IgD-negative memory B cell (primary cell): ENCODE measurements around the gene PKP2. TPM values are rescaled to one million over a fixed set of nuclear protein-coding genes. Genes with fewer than 3 reads are reported as not detected.
"Not testable (repeated sequence)": the region's sequence is repeated elsewhere in the genome, so short reads cannot be mapped to it uniquely, and the experiment has no call there.

ENCODE experiments used
- H3K27ac Mint-ChIP-seq, 3 donors: one replicate each; pipeline ENCODE4 v1.8.0; 2020 to 2022; ENCODE audit warnings: mild to moderate bottlenecking in 3 of 3, mixed read lengths in 3 of 3, moderate library complexity in 1 of 3
- H3K27me3 Mint-ChIP-seq: one replicate; pipeline ENCODE4 v1.8.0; 2021; ENCODE audit warnings: mixed read lengths
- H3K36me3 Mint-ChIP-seq: one replicate; pipeline ENCODE4 v1.8.0; 2020; ENCODE audit warnings: mild to moderate bottlenecking, mixed read lengths
- H3K4me1 Mint-ChIP-seq, 3 donors: one replicate each; pipeline ENCODE4 v1.8.0; 2020 to 2022; ENCODE audit warnings: mixed read lengths in 3 of 3, mild to moderate bottlenecking in 1 of 3
- H3K4me3 Mint-ChIP-seq, 4 donors: one replicate each; pipeline ENCODE4 v1.8.0; 2020 to 2022; ENCODE audit warnings: mild to moderate bottlenecking in 4 of 4, mixed read lengths in 4 of 4, moderate library complexity in 3 of 4
- H3K9me3 Mint-ChIP-seq, 3 donors: one replicate each; pipeline ENCODE4 v1.8.0; 2020 to 2021; ENCODE audit warnings: mixed read lengths in 3 of 3, mild to moderate bottlenecking in 1 of 3
- polyA plus RNA-seq: library from polyadenylated mRNA; unstranded; fragments of 300-500 nt; fragmentation: Illumina TruSeq; gene quantifications from one replicate; pipeline ENCODE4 v1.2.3, GENCODE V29; 2021

Gene PKP2
- polyA plus RNA-seq, 1 donor from 2014 or later = 0.43 TPM

DNA sequence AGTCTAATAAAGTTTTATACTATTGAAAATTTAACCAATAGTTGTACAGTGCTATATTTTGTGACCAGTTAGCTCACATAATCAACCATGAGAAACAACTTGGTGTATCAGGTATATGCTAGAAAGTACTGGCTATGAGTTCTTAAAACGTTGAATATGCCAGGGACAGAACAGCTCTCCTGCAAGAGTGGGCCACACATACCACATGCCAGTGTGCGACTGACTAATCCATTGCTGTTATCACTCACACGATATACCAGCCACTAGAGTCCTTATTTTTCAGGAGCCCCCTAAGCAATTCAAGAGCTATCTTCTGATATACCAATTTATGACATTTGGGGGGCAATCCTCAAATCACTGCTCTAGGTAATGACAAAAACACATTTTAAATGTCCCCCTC is 9.5 kb downstream of the PKP2 start:
- Mint-ChIP-seq H3K27me3 (peaks cover 4% of the 10 kb centered on the region), H3K27ac (no peak overlapping the region), H3K9me3 (no peaks in the 10 kb centered on the region), H3K36me3 (no peaks in the 10 kb centered on the region), H3K4me1 (no peaks in the 10 kb centered on the region), H3K4me3 (no peak overlapping the region)

DNA sequence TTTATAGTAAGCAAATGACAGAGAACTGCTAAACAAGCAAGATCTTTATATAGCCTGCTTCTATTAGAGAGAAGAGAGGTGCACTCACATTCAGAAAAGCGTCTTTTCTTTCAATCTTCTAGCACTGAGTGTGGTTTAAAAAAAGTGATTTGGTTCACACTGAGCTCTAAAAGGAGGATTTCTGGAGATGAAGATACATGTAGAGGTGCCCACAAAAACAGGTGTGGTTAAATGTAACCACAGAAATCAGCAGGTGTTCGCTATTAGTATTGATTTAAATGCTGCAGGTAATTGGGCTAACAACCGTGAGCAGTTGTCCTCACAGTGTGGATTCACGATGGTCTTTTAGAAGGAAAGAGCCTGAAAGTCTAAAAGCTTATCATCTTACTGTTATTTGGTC is 10.7 kb downstream of the PKP2 start:
- peaks cover 2% of the 10 kb centered on the region for H3K27me3 Mint-ChIP-seq
- no peak overlapping the region for H3K4me3 Mint-ChIP-seq
- H3K27ac Mint-ChIP-seq = no peak overlapping the region
- no peaks in the 10 kb centered on the region for H3K9me3 Mint-ChIP-seq
- H3K4me1 Mint-ChIP-seq = no peaks in the 10 kb centered on the region
- no peaks in the 10 kb centered on the region for H3K36me3 Mint-ChIP-seq

DNA sequence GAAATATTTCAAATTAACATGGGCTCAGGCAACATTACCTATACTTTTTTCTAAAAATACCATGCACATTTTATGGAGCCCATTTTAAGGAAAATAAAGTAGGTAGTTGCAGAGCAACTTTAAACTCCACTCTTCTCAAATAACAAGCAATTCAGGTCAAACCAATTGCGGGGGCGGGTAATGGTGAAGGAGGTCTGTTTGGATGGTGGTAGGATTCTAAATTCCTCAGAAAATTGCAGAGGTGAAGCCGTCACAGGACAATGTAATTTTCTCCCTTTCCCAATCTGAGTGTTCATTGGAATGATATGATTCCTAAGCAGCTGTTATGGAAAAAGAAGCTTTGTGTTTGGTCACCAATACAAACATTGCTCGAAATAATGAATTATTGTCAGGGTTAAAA is 11.6 kb downstream of the PKP2 start:
- Mint-ChIP-seq H3K9me3 (no peaks in the 10 kb centered on the region), H3K4me1 (no peaks in the 10 kb centered on the region), H3K36me3 (no peaks in the 10 kb centered on the region), H3K27me3 (peaks cover 2% of the 10 kb centered on the region), H3K4me3 (no peak overlapping the region), H3K27ac (no peak overlapping the region)

- H3K4me3 Mint-ChIP-seq = no peak overlapping the region
These were observed 14.9 kb downstream of the PKP2 start for GRCh38 chr12:32881702-32882101.

GRCh38 chr12:32881107-32881506 is 15.5 kb downstream of the PKP2 start:
- Mint-ChIP-seq H3K36me3 (no peaks in the 10 kb centered on the region), H3K27ac (no peak overlapping the region), H3K9me3 (peaks cover 0 to under 1% (median 0%) of the 10 kb centered on the region in 3 donors), H3K4me1 (no peaks in the 10 kb centered on the region), H3K27me3 (peaks cover 6% of the 10 kb centered on the region), H3K4me3 (no peak overlapping the region)

More at GRCh38 chr12:32881702-32882101, 14.9 kb downstream of the PKP2 start:
- H3K36me3 Mint-ChIP-seq = no peaks in the 10 kb centered on the region
- H3K4me1 Mint-ChIP-seq = no peaks in the 10 kb centered on the region
- H3K27ac Mint-ChIP-seq = no peak overlapping the region
- H3K9me3 Mint-ChIP-seq = no peaks in the 10 kb centered on the region
- peaks cover 4% of the 10 kb centered on the region for H3K27me3 Mint-ChIP-seq

DNA sequence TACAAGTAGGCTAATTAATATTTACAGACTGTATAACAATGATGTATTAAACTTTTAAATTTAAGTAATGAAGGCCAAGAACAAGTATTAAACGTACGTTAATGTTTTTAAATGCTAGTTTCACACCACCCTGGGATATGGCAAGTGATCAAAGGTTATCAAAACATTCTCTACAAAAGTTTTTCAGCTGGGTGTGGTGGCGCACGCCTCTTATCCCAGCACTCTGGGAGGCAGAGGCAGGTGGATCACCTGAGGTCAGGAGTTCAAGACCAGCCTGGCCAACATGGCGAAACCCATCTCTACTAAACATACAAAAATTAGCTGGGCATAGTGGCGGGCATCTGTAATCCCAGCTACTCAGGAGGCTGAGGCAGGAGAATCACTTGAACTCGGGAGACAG is 17.5 kb downstream of the PKP2 start:
- H3K9me3 Mint-ChIP-seq, H3K4me3 Mint-ChIP-seq, H3K27ac Mint-ChIP-seq, H3K4me1 Mint-ChIP-seq, H3K36me3 Mint-ChIP-seq, H3K27me3 Mint-ChIP-seq: not testable (repeated sequence)

DNA sequence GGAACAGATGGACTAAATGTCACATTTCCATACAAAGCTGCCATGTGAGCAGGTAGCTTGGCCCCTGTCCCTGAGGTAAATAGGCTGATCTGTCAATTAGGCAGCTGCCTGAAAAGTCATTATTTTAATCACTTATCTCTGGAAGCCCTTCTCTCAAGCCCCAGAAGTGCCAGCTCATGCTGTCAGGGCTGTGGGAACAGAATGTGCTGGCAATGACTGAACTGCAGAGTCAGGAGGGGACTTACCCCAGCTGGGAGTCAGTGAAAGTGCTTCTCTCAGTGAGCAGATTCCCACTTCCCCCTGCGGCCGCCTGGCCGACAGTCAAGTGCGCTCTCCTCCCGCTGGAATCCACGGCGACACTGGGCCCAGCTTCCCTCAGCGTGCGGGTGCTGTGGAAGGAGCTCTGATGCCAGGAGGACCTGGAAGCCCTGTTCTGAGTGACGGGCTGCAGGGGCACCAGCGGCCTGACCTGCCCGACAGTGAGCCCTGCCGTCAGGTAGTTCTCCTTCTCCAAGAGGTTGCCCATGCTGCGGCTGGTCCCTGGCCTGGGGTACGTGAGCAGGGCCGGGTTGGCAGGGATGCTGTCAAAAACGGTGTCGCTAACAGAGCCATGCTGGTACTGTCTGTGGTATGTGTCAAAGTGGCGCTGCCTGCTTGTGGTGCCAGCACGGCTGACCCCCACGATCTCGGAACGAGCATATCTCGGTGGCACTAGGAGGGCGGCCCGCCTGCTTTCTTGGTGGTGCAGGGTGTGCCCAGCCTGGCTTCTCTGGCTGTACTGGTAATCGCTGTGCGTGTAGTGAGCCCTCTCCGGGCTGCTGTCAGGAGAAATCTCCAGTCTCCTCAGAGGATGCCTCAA is 18.7 kb downstream of the PKP2 start:
- Mint-ChIP-seq H3K9me3 (peaks cover 0 to 1% (median 0%) of the 10 kb centered on the region in 3 donors), H3K4me1 (no peaks in the 10 kb centered on the region), H3K4me3 (no peak overlapping the region), H3K27ac (no peak overlapping the region), H3K27me3 (peaks cover 6% of the 10 kb centered on the region), H3K36me3 (no peaks in the 10 kb centered on the region)

- H3K27ac Mint-ChIP-seq = no peak overlapping the region
- H3K36me3 Mint-ChIP-seq = no peaks in the 10 kb centered on the region
- H3K9me3 Mint-ChIP-seq = peaks cover 0 to 1% (median 0%) of the 10 kb centered on the region in 3 donors
- no peaks in the 10 kb centered on the region for H3K4me1 Mint-ChIP-seq
- peaks cover 7% of the 10 kb centered on the region for H3K27me3 Mint-ChIP-seq
- H3K4me3 Mint-ChIP-seq = no peak overlapping the region
These were observed 20.6 kb downstream of the PKP2 start for GRCh38 chr12:32876004-32876403.

DNA sequence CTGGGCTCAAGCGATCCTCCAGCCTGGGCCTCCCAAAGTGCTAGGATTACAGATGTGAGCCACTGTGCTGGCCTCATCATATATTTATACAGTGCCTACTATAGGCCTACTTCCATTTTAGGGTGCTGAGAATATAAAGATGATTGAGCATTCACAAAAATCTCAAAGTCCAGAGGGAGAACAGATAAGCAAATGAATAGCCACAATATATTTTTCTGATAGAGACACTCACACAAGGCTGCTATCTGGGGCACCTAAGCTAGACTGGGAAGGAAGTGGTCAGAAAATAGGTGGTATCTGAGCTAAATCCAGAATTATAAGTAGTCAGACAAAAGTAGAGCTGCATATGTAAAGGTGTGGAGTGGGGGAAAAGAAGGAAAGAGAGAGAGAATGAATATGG is 21.6 kb downstream of the PKP2 start:
- Mint-ChIP-seq H3K9me3 (peaks cover 0 to 1% (median 0%) of the 10 kb centered on the region in 3 donors), H3K27ac (no peak overlapping the region), H3K4me1 (no peaks in the 10 kb centered on the region), H3K4me3 (no peak overlapping the region), H3K27me3 (peaks cover 5% of the 10 kb centered on the region), H3K36me3 (no peaks in the 10 kb centered on the region)

DNA sequence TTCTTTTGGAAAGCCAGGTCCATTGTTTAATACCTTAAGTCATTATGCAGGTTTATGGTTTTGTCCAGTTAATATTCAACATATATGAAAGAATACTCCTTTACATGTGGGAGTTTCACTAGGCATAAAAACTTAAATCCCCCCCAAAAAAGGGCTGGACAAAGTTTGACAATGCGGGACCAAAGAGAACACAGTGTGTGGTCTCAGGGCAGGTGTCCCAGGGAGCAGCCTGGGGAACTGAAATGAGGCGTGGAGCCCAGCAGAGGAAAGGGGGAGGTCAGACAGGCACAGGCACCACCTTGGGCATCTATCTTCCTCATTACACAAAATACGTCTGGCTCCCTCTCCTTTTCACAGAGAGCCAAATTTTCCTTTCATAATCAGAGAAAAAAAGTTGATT is 22.5 kb downstream of the PKP2 start:
- H3K27ac Mint-ChIP-seq = no peak overlapping the region

GRCh38 chr12:32872416-32872815 is 24.2 kb downstream of the PKP2 start:
- H3K4me3 Mint-ChIP-seq, H3K4me1 Mint-ChIP-seq, H3K9me3 Mint-ChIP-seq, H3K36me3 Mint-ChIP-seq, H3K27ac Mint-ChIP-seq, H3K27me3 Mint-ChIP-seq: not testable (repeated sequence)

More for the DNA sequence above, 22.5 kb downstream of the PKP2 start:
- Mint-ChIP-seq H3K27me3 (peaks cover 5% of the 10 kb centered on the region), H3K9me3 (peaks cover 0 to 1% (median 0%) of the 10 kb centered on the region in 3 donors), H3K4me1 (no peaks in the 10 kb centered on the region), H3K4me3 (no peak overlapping the region), H3K36me3 (no peaks in the 10 kb centered on the region)

GRCh38 chr12:32870716-32871115 is 25.9 kb downstream of the PKP2 start:
- no peaks in the 10 kb centered on the region for H3K36me3 Mint-ChIP-seq
- no peaks in the 10 kb centered on the region for H3K4me1 Mint-ChIP-seq
- H3K9me3 Mint-ChIP-seq = peaks cover 0 to 2% (median 0%) of the 10 kb centered on the region in 3 donors
- H3K27me3 Mint-ChIP-seq = peaks cover 1% of the 10 kb centered on the region
- no peak overlapping the region for H3K27ac Mint-ChIP-seq
- H3K4me3 Mint-ChIP-seq = no peak overlapping the region

GRCh38 chr12:32868885-32869284 is 27.7 kb downstream of the PKP2 start:
- Mint-ChIP-seq H3K27ac (no peak overlapping the region), H3K36me3 (no peaks in the 10 kb centered on the region), H3K9me3 (peaks cover 0 to 2% (median 0%) of the 10 kb centered on the region in 3 donors), H3K27me3 (peaks cover 1% of the 10 kb centered on the region), H3K4me3 (no peak overlapping the region), H3K4me1 (no peaks in the 10 kb centered on the region)

DNA sequence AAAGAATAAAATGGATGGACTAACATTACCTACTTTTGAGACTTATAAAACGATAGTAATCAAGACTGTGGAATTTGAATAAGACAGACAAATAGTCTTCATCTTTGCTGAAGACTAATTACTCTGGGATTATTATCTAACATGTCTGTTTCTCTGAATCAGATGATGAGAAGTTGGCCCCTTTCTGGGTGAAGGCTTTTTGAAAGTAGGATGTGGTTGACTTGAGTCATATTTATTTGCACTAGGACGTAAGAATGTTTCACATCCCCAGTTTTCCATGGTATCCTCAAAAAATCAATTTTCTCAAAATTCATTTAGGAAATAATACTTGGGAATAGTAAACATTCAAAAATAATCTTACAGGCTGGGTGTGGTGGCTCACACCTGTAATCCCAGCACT is 31.8 kb downstream of the PKP2 start:
- Mint-ChIP-seq H3K27me3 (no peaks in the 10 kb centered on the region), H3K4me3 (peak overlapping the region in 1 of 4 donors; percentile 12), H3K36me3 (no peaks in the 10 kb centered on the region), H3K9me3 (peaks cover 0 to 2% (median 0%) of the 10 kb centered on the region in 3 donors), H3K27ac (no peak overlapping the region), H3K4me1 (no peaks in the 10 kb centered on the region)

GRCh38 chr12:32863128-32863527 is 33.4 kb downstream of the PKP2 start:
- no peak overlapping the region for H3K4me3 Mint-ChIP-seq
- H3K36me3 Mint-ChIP-seq = no peaks in the 10 kb centered on the region
- no peaks in the 10 kb centered on the region for H3K4me1 Mint-ChIP-seq
- H3K27ac Mint-ChIP-seq = no peak overlapping the region
- peaks cover 0 to 2% (median 0%) of the 10 kb centered on the region in 3 donors for H3K9me3 Mint-ChIP-seq
- H3K27me3 Mint-ChIP-seq = no peaks in the 10 kb centered on the region

- H3K4me1 Mint-ChIP-seq, H3K27me3 Mint-ChIP-seq, H3K36me3 Mint-ChIP-seq, H3K27ac Mint-ChIP-seq, H3K4me3 Mint-ChIP-seq, H3K9me3 Mint-ChIP-seq: not testable (repeated sequence)
These were observed 34.9 kb downstream of the PKP2 start for GRCh38 chr12:32861658-32862057.
